Activated CD4-positive, alpha-beta memory T cell treated with anti-CD3 and anti-CD28 coated beads, Interleukin-2, amount 10 ng/mL, durations not matched to agents 7 days and 5 days (primary cell): Measurements from ENCODE around the gene SIK1. TPM values are rescaled to one million over a fixed set of nuclear protein-coding genes. Genes with fewer than 3 reads are reported as not detected.
"Not testable (repeated sequence)": the region's sequence is repeated elsewhere in the genome, so short reads cannot be mapped to it uniquely, and the experiment has no call there.

ENCODE experiments used
- CTCF ChIA-PET: fragments of 350-600 bp; sonication (Branson Sonifier 250); formaldehyde crosslinking; loops from one replicate; lab custom pipeline; 2021; ENCODE audit warnings: antibody characterized with exemption, inconsistent platforms; lab: Charles Lee
- POLR2A ChIA-PET: fragments of 350-600 bp; sonication (Branson Sonifier 250); formaldehyde crosslinking; loops from one replicate; lab custom pipeline; 2021; ENCODE audit warnings: antibody characterized with exemption; lab: Charles Lee
- DNase-seq: peaks from one replicate; pipeline ENCODE4 v3.0.0-alpha.2; 2020
- H3K27ac Mint-ChIP-seq: one replicate; pipeline ENCODE4 v1.8.0; 2021; ENCODE audit warnings: mild to moderate bottlenecking, mixed read lengths
- H3K27me3 Mint-ChIP-seq: one replicate; pipeline ENCODE4 v1.8.0; 2021; ENCODE audit warnings: mixed read lengths
- H3K36me3 Mint-ChIP-seq: one replicate; pipeline ENCODE4 v1.8.0; 2021; ENCODE audit warnings: low read depth, mixed read lengths
- H3K4me1 Mint-ChIP-seq: one replicate; pipeline ENCODE4 v1.8.0; 2021; ENCODE audit warnings: mixed read lengths
- H3K4me3 Mint-ChIP-seq: one replicate; pipeline ENCODE4 v1.8.0; 2021; ENCODE audit warnings: mild to moderate bottlenecking, mixed read lengths
- H3K9me3 Mint-ChIP-seq: one replicate; pipeline ENCODE4 v1.8.0; 2021; ENCODE audit warnings: mixed read lengths
- total RNA-seq, 2 experiments: library from RNA; stranded (reverse); gene quantifications; one replicate each; pipeline ENCODE4 v1.2.3, GENCODE V29; 2021

The SIK1 gene
- total RNA-seq, 2 experiments from 2014 or later = 3.4 to 4.6 TPM

GRCh38 chr21:43427242-43427559 is 270 bp upstream of the SIK1 start:
- H3K9me3 Mint-ChIP-seq, CTCF ChIA-PET, DNase-seq, H3K27me3 Mint-ChIP-seq, H3K36me3 Mint-ChIP-seq, H3K4me1 Mint-ChIP-seq, H3K4me3 Mint-ChIP-seq, H3K27ac Mint-ChIP-seq, POLR2A ChIA-PET: not testable (repeated sequence)

- H3K4me3 Mint-ChIP-seq, H3K27me3 Mint-ChIP-seq, H3K27ac Mint-ChIP-seq, CTCF ChIA-PET, POLR2A ChIA-PET, H3K9me3 Mint-ChIP-seq, H3K36me3 Mint-ChIP-seq, DNase-seq, H3K4me1 Mint-ChIP-seq: not testable (repeated sequence)
Observed at GRCh38 chr21:43426004-43426403, 927 bp downstream of the SIK1 start.

- H3K9me3 Mint-ChIP-seq, H3K27ac Mint-ChIP-seq, POLR2A ChIA-PET: not testable (repeated sequence)
Observed at GRCh38 chr21:43419475-43419874, 7.5 kb downstream of the SIK1 start.

GRCh38 chr21:43414576-43414975 is 12.4 kb downstream of the SIK1 start:
- CTCF ChIA-PET, H3K9me3 Mint-ChIP-seq, H3K27me3 Mint-ChIP-seq, H3K4me3 Mint-ChIP-seq, H3K4me1 Mint-ChIP-seq, H3K36me3 Mint-ChIP-seq, DNase-seq, POLR2A ChIA-PET, H3K27ac Mint-ChIP-seq: not testable (repeated sequence)

More at GRCh38 chr21:43419475-43419874, 7.5 kb downstream of the SIK1 start:
- H3K36me3 Mint-ChIP-seq, H3K4me3 Mint-ChIP-seq, H3K27me3 Mint-ChIP-seq, H3K4me1 Mint-ChIP-seq, CTCF ChIA-PET, DNase-seq: not testable (repeated sequence)

- H3K4me3 Mint-ChIP-seq, H3K4me1 Mint-ChIP-seq, H3K9me3 Mint-ChIP-seq, CTCF ChIA-PET, POLR2A ChIA-PET, H3K36me3 Mint-ChIP-seq, H3K27me3 Mint-ChIP-seq, H3K27ac Mint-ChIP-seq, DNase-seq: not testable (repeated sequence)
Observed at GRCh38 chr21:43412020-43412788, 14.7 kb downstream of the SIK1 start.

GRCh38 chr21:43410456-43411068 is 16.4 kb downstream of the SIK1 start:
- H3K9me3 Mint-ChIP-seq, H3K4me3 Mint-ChIP-seq, CTCF ChIA-PET, H3K27me3 Mint-ChIP-seq, H3K36me3 Mint-ChIP-seq, H3K4me1 Mint-ChIP-seq, POLR2A ChIA-PET, H3K27ac Mint-ChIP-seq, DNase-seq: not testable (repeated sequence)

GRCh38 chr21:43407139-43407538 is 19.8 kb downstream of the SIK1 start:
- H3K27ac Mint-ChIP-seq, CTCF ChIA-PET, H3K4me1 Mint-ChIP-seq, H3K4me3 Mint-ChIP-seq, H3K36me3 Mint-ChIP-seq, DNase-seq, POLR2A ChIA-PET, H3K27me3 Mint-ChIP-seq, H3K9me3 Mint-ChIP-seq: not testable (repeated sequence)

- H3K4me1 Mint-ChIP-seq, H3K36me3 Mint-ChIP-seq, POLR2A ChIA-PET, CTCF ChIA-PET, H3K4me3 Mint-ChIP-seq, H3K27ac Mint-ChIP-seq, H3K9me3 Mint-ChIP-seq, H3K27me3 Mint-ChIP-seq, DNase-seq: not testable (repeated sequence)
Observed at GRCh38 chr21:43404450-43404849, 22.5 kb downstream of the SIK1 start.

- DNase-seq, POLR2A ChIA-PET, H3K36me3 Mint-ChIP-seq, H3K9me3 Mint-ChIP-seq, H3K27ac Mint-ChIP-seq, H3K4me1 Mint-ChIP-seq, H3K4me3 Mint-ChIP-seq, H3K27me3 Mint-ChIP-seq, CTCF ChIA-PET: not testable (repeated sequence)
Observed at GRCh38 chr21:43403651-43404430, 23.1 kb downstream of the SIK1 start.

- H3K36me3 Mint-ChIP-seq, DNase-seq, H3K27me3 Mint-ChIP-seq, POLR2A ChIA-PET, H3K4me1 Mint-ChIP-seq, H3K4me3 Mint-ChIP-seq, H3K27ac Mint-ChIP-seq, CTCF ChIA-PET, H3K9me3 Mint-ChIP-seq: not testable (repeated sequence)
Observed at GRCh38 chr21:43401125-43401524, 25.8 kb downstream of the SIK1 start.

GRCh38 chr21:43399595-43400015 is 27.3 kb downstream of the SIK1 start:
- H3K4me3 Mint-ChIP-seq, H3K27ac Mint-ChIP-seq, DNase-seq, H3K27me3 Mint-ChIP-seq, H3K9me3 Mint-ChIP-seq, CTCF ChIA-PET, H3K4me1 Mint-ChIP-seq, H3K36me3 Mint-ChIP-seq, POLR2A ChIA-PET: not testable (repeated sequence)

GRCh38 chr21:43399136-43399535 is 27.8 kb downstream of the SIK1 start:
- H3K9me3 Mint-ChIP-seq, H3K27ac Mint-ChIP-seq, DNase-seq, POLR2A ChIA-PET, H3K36me3 Mint-ChIP-seq, H3K4me3 Mint-ChIP-seq, CTCF ChIA-PET, H3K27me3 Mint-ChIP-seq, H3K4me1 Mint-ChIP-seq: not testable (repeated sequence)

GRCh38 chr21:43398533-43398932 is 28.4 kb downstream of the SIK1 start:
- CTCF ChIA-PET, DNase-seq, H3K27ac Mint-ChIP-seq, H3K27me3 Mint-ChIP-seq, POLR2A ChIA-PET, H3K36me3 Mint-ChIP-seq, H3K4me3 Mint-ChIP-seq, H3K9me3 Mint-ChIP-seq, H3K4me1 Mint-ChIP-seq: not testable (repeated sequence)
